Liver (tissue), 3 donors: ENCODE results near the gene PCDHA1.

Source experiments
- CTCF ChIP-seq: fragments of 150-350 bp; IDR thresholded peaks from 2 replicates; pipeline ENCODE4 v1.5.1; 2017; ENCODE audit warnings: improper control_type of control experiment, low read depth, low read length; ENCODE audit not compliant: missing input control
- FOXA1 ChIP-seq: IDR thresholded peaks from 2 replicates; pipeline ENCODE4 v1.6.1; 2016; ENCODE audit warnings: antibody characterized with exemption
- GABPA ChIP-seq, 2 donors: IDR thresholded peaks in 1 of 2; conservative IDR thresholded peaks in 1 of 2; 2 replicates each; pipeline ENCODE4 v1.6.1; 2016; ENCODE audit warnings: antibody characterized with exemption in 2 of 2, mild to moderate bottlenecking in 1 of 2, moderate library complexity in 1 of 2
- HNF4G ChIP-seq: IDR thresholded peaks from 2 replicates; pipeline ENCODE4 v1.6.1; 2016; ENCODE audit warnings: antibody characterized with exemption
- JUND ChIP-seq, 2 donors: IDR thresholded peaks; 2 replicates each; pipeline ENCODE4 v1.6.1; 2016; ENCODE audit warnings: antibody characterized with exemption in 2 of 2
- RAD21 ChIP-seq, 2 donors: IDR thresholded peaks; 2 replicates each; pipeline ENCODE4 v1.6.1; 2016; ENCODE audit warnings: antibody characterized with exemption in 2 of 2, mild to moderate bottlenecking in 2 of 2
- RXRA ChIP-seq, 2 donors: IDR thresholded peaks; 2 replicates each; pipeline ENCODE4 v1.6.1; 2017 to 2018; ENCODE audit warnings: antibody characterized with exemption in 2 of 2, mild to moderate bottlenecking in 1 of 2
- SP1 ChIP-seq: IDR thresholded peaks from 2 replicates; pipeline ENCODE4 v1.6.1; 2018; ENCODE audit warnings: antibody characterized with exemption, mild to moderate bottlenecking
- TAF1 ChIP-seq: conservative IDR thresholded peaks from 2 replicates; pipeline ENCODE4 v1.6.1; 2016; ENCODE audit warnings: antibody characterized with exemption, mild to moderate bottlenecking
- YY1 ChIP-seq: IDR thresholded peaks from 2 replicates; pipeline ENCODE4 v1.6.1; 2016; ENCODE audit warnings: antibody characterized with exemption, mild to moderate bottlenecking
- TF ChIP-seq, protein P1 (sequence below): IDR thresholded peaks from 2 replicates; pipeline ENCODE4 v1.6.1; 2016; ENCODE audit warnings: antibody characterized with exemption, mild to moderate bottlenecking
- TF ChIP-seq, protein P2 (sequence below): IDR thresholded peaks from 2 replicates; pipeline ENCODE4 v1.6.1; 2016; ENCODE audit warnings: antibody characterized with exemption
- TF ChIP-seq, protein P3 (sequence below): IDR thresholded peaks from 2 replicates; pipeline ENCODE4 v1.6.1; 2016; ENCODE audit warnings: antibody characterized with exemption
- TF ChIP-seq, protein P4 (sequence below): IDR thresholded peaks from 2 replicates; pipeline ENCODE4 v1.6.1; 2016; ENCODE audit warnings: antibody characterized with exemption
- donor health status: healthy.
- donor health status: healthy.

GRCh38 chr5:140868721-140869554, 83.0 kb downstream of the PCDHA1 start, which contains the start of gene PCDHA11:
- peak; percentile 21 for TF ChIP-seq CTCF
- TF ChIP-seq, protein P1, sequence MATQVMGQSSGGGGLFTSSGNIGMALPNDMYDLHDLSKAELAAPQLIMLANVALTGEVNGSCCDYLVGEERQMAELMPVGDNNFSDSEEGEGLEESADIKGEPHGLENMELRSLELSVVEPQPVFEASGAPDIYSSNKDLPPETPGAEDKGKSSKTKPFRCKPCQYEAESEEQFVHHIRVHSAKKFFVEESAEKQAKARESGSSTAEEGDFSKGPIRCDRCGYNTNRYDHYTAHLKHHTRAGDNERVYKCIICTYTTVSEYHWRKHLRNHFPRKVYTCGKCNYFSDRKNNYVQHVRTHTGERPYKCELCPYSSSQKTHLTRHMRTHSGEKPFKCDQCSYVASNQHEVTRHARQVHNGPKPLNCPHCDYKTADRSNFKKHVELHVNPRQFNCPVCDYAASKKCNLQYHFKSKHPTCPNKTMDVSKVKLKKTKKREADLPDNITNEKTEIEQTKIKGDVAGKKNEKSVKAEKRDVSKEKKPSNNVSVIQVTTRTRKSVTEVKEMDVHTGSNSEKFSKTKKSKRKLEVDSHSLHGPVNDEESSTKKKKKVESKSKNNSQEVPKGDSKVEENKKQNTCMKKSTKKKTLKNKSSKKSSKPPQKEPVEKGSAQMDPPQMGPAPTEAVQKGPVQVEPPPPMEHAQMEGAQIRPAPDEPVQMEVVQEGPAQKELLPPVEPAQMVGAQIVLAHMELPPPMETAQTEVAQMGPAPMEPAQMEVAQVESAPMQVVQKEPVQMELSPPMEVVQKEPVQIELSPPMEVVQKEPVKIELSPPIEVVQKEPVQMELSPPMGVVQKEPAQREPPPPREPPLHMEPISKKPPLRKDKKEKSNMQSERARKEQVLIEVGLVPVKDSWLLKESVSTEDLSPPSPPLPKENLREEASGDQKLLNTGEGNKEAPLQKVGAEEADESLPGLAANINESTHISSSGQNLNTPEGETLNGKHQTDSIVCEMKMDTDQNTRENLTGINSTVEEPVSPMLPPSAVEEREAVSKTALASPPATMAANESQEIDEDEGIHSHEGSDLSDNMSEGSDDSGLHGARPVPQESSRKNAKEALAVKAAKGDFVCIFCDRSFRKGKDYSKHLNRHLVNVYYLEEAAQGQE: no peak
- TF ChIP-seq, protein P2, sequence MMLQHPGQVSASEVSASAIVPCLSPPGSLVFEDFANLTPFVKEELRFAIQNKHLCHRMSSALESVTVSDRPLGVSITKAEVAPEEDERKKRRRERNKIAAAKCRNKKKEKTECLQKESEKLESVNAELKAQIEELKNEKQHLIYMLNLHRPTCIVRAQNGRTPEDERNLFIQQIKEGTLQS: no peak
- TF ChIP-seq, protein P3, sequence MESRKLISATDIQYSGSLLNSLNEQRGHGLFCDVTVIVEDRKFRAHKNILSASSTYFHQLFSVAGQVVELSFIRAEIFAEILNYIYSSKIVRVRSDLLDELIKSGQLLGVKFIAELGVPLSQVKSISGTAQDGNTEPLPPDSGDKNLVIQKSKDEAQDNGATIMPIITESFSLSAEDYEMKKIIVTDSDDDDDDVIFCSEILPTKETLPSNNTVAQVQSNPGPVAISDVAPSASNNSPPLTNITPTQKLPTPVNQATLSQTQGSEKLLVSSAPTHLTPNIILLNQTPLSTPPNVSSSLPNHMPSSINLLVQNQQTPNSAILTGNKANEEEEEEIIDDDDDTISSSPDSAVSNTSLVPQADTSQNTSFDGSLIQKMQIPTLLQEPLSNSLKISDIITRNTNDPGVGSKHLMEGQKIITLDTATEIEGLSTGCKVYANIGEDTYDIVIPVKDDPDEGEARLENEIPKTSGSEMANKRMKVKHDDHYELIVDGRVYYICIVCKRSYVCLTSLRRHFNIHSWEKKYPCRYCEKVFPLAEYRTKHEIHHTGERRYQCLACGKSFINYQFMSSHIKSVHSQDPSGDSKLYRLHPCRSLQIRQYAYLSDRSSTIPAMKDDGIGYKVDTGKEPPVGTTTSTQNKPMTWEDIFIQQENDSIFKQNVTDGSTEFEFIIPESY: no peak
- TF ChIP-seq SP1: no peak
- TF ChIP-seq, protein P4, sequence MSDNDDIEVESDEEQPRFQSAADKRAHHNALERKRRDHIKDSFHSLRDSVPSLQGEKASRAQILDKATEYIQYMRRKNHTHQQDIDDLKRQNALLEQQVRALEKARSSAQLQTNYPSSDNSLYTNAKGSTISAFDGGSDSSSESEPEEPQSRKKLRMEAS: no peak
- TF ChIP-seq YY1: no peak
- peak; percentile 35 to 53 for TF ChIP-seq RAD21 (IDR thresholded peaks at IDR 0.05)
- no peak for TF ChIP-seq JUND (IDR thresholded peaks at IDR 0.05)
- no peak for TF ChIP-seq GABPA (IDR thresholded peaks at IDR 0.05 in 1 of 2, conservative IDR thresholded peaks at IDR 0.05 in 1 of 2)
- TF ChIP-seq TAF1: no peak
- TF ChIP-seq HNF4G: no peak
- TF ChIP-seq FOXA1: no peak
- TF ChIP-seq RXRA (IDR thresholded peaks at IDR 0.05): no peak
